Mesenchymal stem cell (in vitro differentiated cells and primary cell): ENCODE data around the gene PIK3R6.

Experiments
- DNase-seq: peaks from one replicate; pipeline ENCODE4 v3.0.0-alpha.2; 2013
- H2AFZ ChIP-seq: one replicate; pipeline ENCODE4 v1.6.1; 2013; ENCODE audit warnings: low read depth, mild to moderate bottlenecking, control low read depth, inconsistent platforms, low read length, moderate library complexity
- H2AK5ac ChIP-seq: 2 replicates; pipeline ENCODE4 v1.6.1; 2013; ENCODE audit warnings: low read length, moderate library complexity, mild to moderate bottlenecking, inconsistent platforms; ENCODE audit not compliant: severe bottlenecking
- H2BK120ac ChIP-seq: one replicate; pipeline ENCODE4 v1.6.1; 2013; ENCODE audit warnings: low read depth, mild to moderate bottlenecking, inconsistent platforms, low read length, moderate library complexity
- H2BK12ac ChIP-seq, 2 experiments: one replicate each; pipeline ENCODE4 v1.6.1; 2013; ENCODE audit warnings: inconsistent platforms in 2 of 2, low read length in 2 of 2, mild to moderate bottlenecking in 2 of 2, moderate library complexity in 2 of 2, control low read depth in 1 of 2
- H2BK15ac ChIP-seq: one replicate; pipeline ENCODE4 v1.6.1; 2013; ENCODE audit warnings: mild to moderate bottlenecking, low read depth, inconsistent platforms; ENCODE audit not compliant: poor library complexity, severe bottlenecking
- H2BK5ac ChIP-seq: 2 replicates; pipeline ENCODE4 v1.6.1; 2013; ENCODE audit warnings: low read depth, mild to moderate bottlenecking, low read length, control low read depth, inconsistent platforms; ENCODE audit not compliant: poor library complexity, severe bottlenecking
- H3K14ac ChIP-seq, 2 experiments: one replicate each; pipeline ENCODE4 v1.6.1; 2013; ENCODE audit warnings: inconsistent platforms in 2 of 2, low read length in 2 of 2, control low read depth in 1 of 2, mild to moderate bottlenecking in 1 of 2, moderate library complexity in 1 of 2
- H3K18ac ChIP-seq, 2 experiments: one replicate each; pipeline ENCODE4 v1.6.1; 2013; ENCODE audit warnings: inconsistent platforms in 2 of 2, low read length in 2 of 2, control low read depth in 1 of 2, low read depth in 1 of 2, mild to moderate bottlenecking in 1 of 2
- H3K23ac ChIP-seq, 2 experiments: one replicate each; pipeline ENCODE4 v1.6.1; 2013; ENCODE audit warnings: inconsistent platforms in 2 of 2, low read length in 2 of 2, mild to moderate bottlenecking in 2 of 2, moderate library complexity in 2 of 2, control low read depth in 1 of 2
- H3K27ac ChIP-seq: 2 replicates; pipeline ENCODE4 v1.5.1; 2013; ENCODE audit warnings: mild to moderate bottlenecking, moderate library complexity, low read length, control low read depth, inconsistent platforms; ENCODE audit not compliant: poor library complexity, severe bottlenecking
- H3K27me3 ChIP-seq, 2 experiments: 2 replicates each; pipeline versions ENCODE4 v1.6.1 to v1.7.0; 2013; ENCODE audit warnings: low read length in 2 of 2, mild to moderate bottlenecking in 2 of 2, moderate library complexity in 2 of 2, control low read depth in 1 of 2, inconsistent platforms in 1 of 2; ENCODE audit not compliant: control insufficient read depth in 1 of 2, insufficient read depth in 1 of 2
- H3K36me3 ChIP-seq, 2 experiments: 2 replicates each; pipeline versions ENCODE4 v1.6.1 to v1.7.0; 2013; ENCODE audit warnings: low read length in 2 of 2, control low read depth in 1 of 2, inconsistent platforms in 1 of 2, low read depth in 1 of 2, mild to moderate bottlenecking in 1 of 2; ENCODE audit not compliant: insufficient read depth in 2 of 2, control insufficient read depth in 1 of 2
- H3K4ac ChIP-seq, 2 experiments: one replicate each; pipeline ENCODE4 v1.6.1; 2013; ENCODE audit warnings: inconsistent platforms in 2 of 2, low read length in 2 of 2, mild to moderate bottlenecking in 2 of 2, moderate library complexity in 2 of 2, control low read depth in 1 of 2, low read depth in 1 of 2
- H3K4me1 ChIP-seq: 2 replicates; pipeline ENCODE4 v1.6.1; 2013; ENCODE audit warnings: low read depth, low read length, control low read depth; ENCODE audit not compliant: control insufficient read depth, insufficient read depth
- H3K4me2 ChIP-seq: 2 replicates; pipeline ENCODE4 v1.6.1; 2013; ENCODE audit warnings: low read length, mild to moderate bottlenecking, inconsistent platforms; ENCODE audit not compliant: poor library complexity, severe bottlenecking
- H3K4me3 ChIP-seq, 2 experiments: 2 replicates each; pipeline versions ENCODE4 v1.5.1 to v1.7.0; 2013; ENCODE audit warnings: low read length in 2 of 2, mild to moderate bottlenecking in 2 of 2, control low read depth in 1 of 2, low read depth in 1 of 2; ENCODE audit not compliant: insufficient read depth in 1 of 2
- H3K79me1 ChIP-seq: replicated peaks from 2 replicates; pipeline ENCODE4 v1.6.1; 2013; ENCODE audit warnings: mild to moderate bottlenecking, control low read depth, low read length, inconsistent platforms; ENCODE audit not compliant: poor library complexity, severe bottlenecking
- H3K9ac ChIP-seq: 2 replicates; pipeline ENCODE4 v1.7.0; 2013; ENCODE audit warnings: mild to moderate bottlenecking, low read length, moderate library complexity
- H3K9me3 ChIP-seq: 2 replicates; pipeline ENCODE4 v1.7.0; 2013; ENCODE audit warnings: mild to moderate bottlenecking, low read length; ENCODE audit not compliant: control insufficient read depth
- H4K8ac ChIP-seq: one replicate; pipeline ENCODE4 v1.6.1; 2013; ENCODE audit warnings: inconsistent platforms, mild to moderate bottlenecking, low read length, moderate library complexity
- H4K91ac ChIP-seq: one replicate; pipeline ENCODE4 v1.6.1; 2013; ENCODE audit warnings: mild to moderate bottlenecking, low read length, inconsistent platforms
- WGBS: methylation state at CpG from one replicate; pipeline ENCODE4 v1.1.7; 2013; ENCODE audit warnings: mixed read lengths; 5-methylcytosine and 5-hydroxymethylcytosine counted together

Gene PIK3R6

GRCh38 chr17:8871081-8871581 lies 3.7 kb upstream of the PIK3R6 start:
- H2BK120ac ChIP-seq, result no peak overlapping the region
- H3K23ac ChIP-seq, result no peak overlapping the region
- H3K27me3 ChIP-seq, result peaks cover 0 to 75% of the 10 kb centered on the region in 2 experiments
- no peak overlapping the region for H2BK15ac ChIP-seq
- no peak overlapping the region for H3K18ac ChIP-seq
- no peak overlapping the region for H3K4ac ChIP-seq
- H2AFZ ChIP-seq, result no peak overlapping the region
- no peak overlapping the region for H3K4me2 ChIP-seq
- no peak overlapping the region for H4K8ac ChIP-seq
- H2BK12ac ChIP-seq, result no peak overlapping the region
- 79% methylated on average over 11 of the region's 13 CpGs for WGBS
- H2AK5ac ChIP-seq, result no peak overlapping the region
- no peaks in the 10 kb centered on the region for H3K36me3 ChIP-seq
- peaks cover 4% of the 10 kb centered on the region for H3K9me3 ChIP-seq
- no peak overlapping the region for H3K27ac ChIP-seq
- H3K14ac ChIP-seq, result no peak overlapping the region
- no peak for DNase-seq
- H3K9ac ChIP-seq, result no peak overlapping the region
- H3K4me3 ChIP-seq, result no peak overlapping the region
- H2BK5ac ChIP-seq, result no peak overlapping the region
- no peak overlapping the region for H4K91ac ChIP-seq
- H3K79me1 ChIP-seq, result no peaks in the 10 kb centered on the region
- H3K4me1 ChIP-seq, result peaks cover 5% of the 10 kb centered on the region

- WGBS, result 84% methylated on average over 11 of the region's 13 CpGs
- H3K27me3 ChIP-seq, result peaks cover 0 to 75% of the 10 kb centered on the region in 2 experiments
- H3K23ac ChIP-seq, result no peak overlapping the region
- no peak overlapping the region for H3K4ac ChIP-seq
- no peak for DNase-seq
- no peaks in the 10 kb centered on the region for H3K36me3 ChIP-seq
- H4K91ac ChIP-seq, result no peak overlapping the region
- H3K9ac ChIP-seq, result no peak overlapping the region
- H3K18ac ChIP-seq, result no peak overlapping the region
- H2BK15ac ChIP-seq, result no peak overlapping the region
- no peak overlapping the region for H3K4me3 ChIP-seq
- H3K79me1 ChIP-seq, result no peaks in the 10 kb centered on the region
- no peak overlapping the region for H2BK120ac ChIP-seq
- H3K4me2 ChIP-seq, result no peak overlapping the region
- H3K14ac ChIP-seq, result no peak overlapping the region
- H3K4me1 ChIP-seq, result peaks cover 9% of the 10 kb centered on the region
- H3K9me3 ChIP-seq, result peaks cover 4% of the 10 kb centered on the region
- no peak overlapping the region for H2AFZ ChIP-seq
- no peak overlapping the region for H3K27ac ChIP-seq
- no peak overlapping the region for H2AK5ac ChIP-seq
- H2BK5ac ChIP-seq, result no peak overlapping the region
- no peak overlapping the region for H2BK12ac ChIP-seq
- H4K8ac ChIP-seq, result no peak overlapping the region
These were observed 3.0 kb upstream of the PIK3R6 start for GRCh38 chr17:8870406-8871040.

DNA sequence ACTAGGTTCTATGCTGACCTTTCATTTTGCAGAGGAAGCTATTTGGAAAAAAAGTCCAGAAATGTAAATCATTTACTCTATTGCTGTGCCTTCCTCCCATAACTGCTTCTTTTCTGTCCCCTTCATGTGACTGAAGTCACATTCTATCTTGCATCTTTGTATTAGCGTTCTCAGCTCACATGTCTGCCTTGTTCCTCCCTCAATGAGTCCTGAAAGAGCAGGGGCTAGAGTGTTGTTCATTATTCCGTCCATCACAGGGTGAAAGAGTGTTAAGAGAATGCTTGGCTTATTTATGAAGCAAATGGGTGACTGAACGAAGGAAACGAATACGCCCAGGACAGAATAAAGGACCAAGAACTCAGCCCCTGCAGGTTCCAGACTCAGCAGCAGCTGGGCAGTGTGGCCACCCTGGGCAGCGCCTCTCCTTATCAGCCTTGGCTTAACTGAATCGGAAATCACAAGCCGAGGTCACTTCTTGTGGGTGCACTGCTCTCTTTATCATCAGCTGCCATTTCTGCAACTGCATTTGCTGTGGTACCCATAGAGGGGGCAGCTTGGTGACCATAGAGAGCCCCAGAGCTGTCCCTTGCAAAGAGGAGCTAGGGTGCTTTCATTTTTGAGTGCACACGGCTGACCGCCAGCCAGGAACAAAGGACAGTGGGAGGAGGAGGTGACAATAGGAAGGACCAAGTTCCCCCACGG lies 1.8 kb upstream of the PIK3R6 start:
- H3K4ac ChIP-seq, result no peak overlapping the region
- H2AFZ ChIP-seq, result no peak overlapping the region
- peaks cover 4% of the 10 kb centered on the region for H3K9me3 ChIP-seq
- no peak overlapping the region for H3K27ac ChIP-seq
- no peak overlapping the region for H3K9ac ChIP-seq
- H3K18ac ChIP-seq, result no peak overlapping the region
- no peak overlapping the region for H2AK5ac ChIP-seq
- no peak overlapping the region for H4K8ac ChIP-seq
- peaks cover 0 to 71% of the 10 kb centered on the region in 2 experiments for H3K27me3 ChIP-seq
- H3K36me3 ChIP-seq, result no peaks in the 10 kb centered on the region
- no peak overlapping the region for H2BK15ac ChIP-seq
- no peaks in the 10 kb centered on the region for H3K79me1 ChIP-seq
- H3K23ac ChIP-seq, result no peak overlapping the region
- H2BK120ac ChIP-seq, result no peak overlapping the region
- H2BK12ac ChIP-seq, result no peak overlapping the region
- no peak for DNase-seq
- no peak overlapping the region for H2BK5ac ChIP-seq
- 86% methylated on average over 11 of the region's 11 CpGs for WGBS
- no peak overlapping the region for H4K91ac ChIP-seq
- H3K4me1 ChIP-seq, result peaks cover 16% of the 10 kb centered on the region
- H3K14ac ChIP-seq, result no peak overlapping the region
- no peak overlapping the region for H3K4me2 ChIP-seq
- H3K4me3 ChIP-seq, result no peak overlapping the region

DNA sequence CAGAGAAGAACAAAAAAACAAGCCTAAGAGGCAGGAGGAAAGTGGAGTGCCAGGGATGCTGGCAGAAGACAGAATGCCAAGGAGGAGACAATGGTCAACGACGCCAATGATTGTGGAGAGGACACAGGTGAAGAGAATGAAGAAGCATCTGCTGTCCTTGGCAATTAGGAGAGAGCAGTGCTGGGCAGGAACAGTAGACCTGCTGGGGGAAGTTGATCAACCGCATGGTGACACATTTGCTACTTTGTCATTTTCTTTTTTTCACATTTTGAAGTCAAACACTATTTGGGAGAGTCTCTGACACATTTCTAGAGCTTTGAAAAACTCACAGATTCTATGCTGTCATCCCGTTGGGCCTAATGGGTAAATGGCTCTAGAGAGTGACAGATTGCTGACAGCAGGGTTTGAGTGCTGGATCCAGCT lies 1.1 kb upstream of the PIK3R6 start:
- Histone ChIP-seq H2BK12ac (no peak overlapping the region), H3K36me3 (no peaks in the 10 kb centered on the region), H3K27ac (no peak overlapping the region), H4K8ac (no peak overlapping the region), H3K23ac (no peak overlapping the region), H2BK15ac (no peak overlapping the region), H3K9ac (no peak overlapping the region), H3K4ac (no peak overlapping the region), H3K18ac (no peak overlapping the region), H4K91ac (no peak overlapping the region), H3K4me3 (no peak overlapping the region), H2BK120ac (no peak overlapping the region), H2BK5ac (no peak overlapping the region), H3K9me3 (peaks cover 4% of the 10 kb centered on the region), H3K4me2 (no peak overlapping the region), H2AK5ac (no peak overlapping the region), H3K4me1 (peaks cover 16% of the 10 kb centered on the region), H2AFZ (no peak overlapping the region), H3K27me3 (peaks cover 0 to 64% of the 10 kb centered on the region in 2 experiments), H3K14ac (no peak overlapping the region), H3K79me1 (no peaks in the 10 kb centered on the region)
- no peak for DNase-seq
- 80% methylated on average over 3 of the region's 4 CpGs for WGBS
